ENCODE data around the gene APEH. TPM values are rescaled to one million over a fixed set of nuclear protein-coding genes. Genes with fewer than 3 reads are reported as not detected.

The APEH gene
- polyA plus RNA-seq, 3 donors: 66.1 to 105 (median 92.6) TPM

DNA sequence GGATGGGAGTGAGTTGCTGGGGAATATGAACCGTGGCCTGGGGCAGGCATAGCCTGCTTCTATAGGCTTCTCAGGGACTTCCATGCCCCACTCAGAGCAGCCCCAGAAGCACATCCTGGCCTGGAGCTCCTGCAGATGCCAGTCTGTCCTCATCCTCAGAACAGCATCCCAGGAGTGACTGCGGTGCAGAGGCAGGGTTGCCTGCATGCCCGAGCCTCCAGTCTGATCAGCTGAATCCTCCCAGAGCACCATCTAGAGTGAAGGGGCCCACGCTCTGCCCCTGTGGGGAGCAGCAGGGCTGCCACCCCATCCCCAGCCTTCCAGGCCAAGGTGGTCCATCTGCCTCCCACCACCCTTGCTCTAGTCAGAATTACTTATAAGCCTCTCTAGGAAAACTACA is 44.7 kb upstream of the APEH start:
- no peak overlapping the region for H3K9ac ChIP-seq (ENCODE audit: insufficient read depth, low read length, poor library complexity, severe bottlenecking)
- no peaks in the 10 kb centered on the region for H3K36me3 ChIP-seq (replicated peaks in 1 of 2; ENCODE audit: control insufficient read depth in 1 of 2, insufficient read depth in 2 of 2, low read length in 2 of 2)
- WGBS (ENCODE audit: insufficient coverage): 96% methylated on average over 4 of the region's 4 CpGs
- Mint-ChIP-seq H3K36me3 (no peaks in the 10 kb centered on the region), H3K27ac (no peak overlapping the region), H3K4me3 (no peak overlapping the region), H3K27me3 (ENCODE audit: low read depth in 3 of 3) (peaks cover 4 to 11% (median 9%) of the 10 kb centered on the region in 3 donors), H3K9me3 (peaks cover 13 to 20% (median 17%) of the 10 kb centered on the region in 7 donors), H3K4me1 (no peaks in the 10 kb centered on the region)
- H4K20me1 ChIP-seq (ENCODE audit: insufficient read depth, low read length): no peaks in the 10 kb centered on the region
- no peak overlapping the region for H2AFZ ChIP-seq (ENCODE audit: insufficient read depth, low read depth, low read length, poor library complexity, severe bottlenecking)
- no peak overlapping the region for H3K4me2 ChIP-seq (replicated peaks; ENCODE audit: extremely low read depth, low read length, poor library complexity, severe bottlenecking)
- intact Hi-C loops (cut with micrococcal nuclease): no loop called here
- no peak overlapping the region for H3K4me3 ChIP-seq (replicated peaks in 1 of 3; ENCODE audit: low read depth in 2 of 3, low read length in 3 of 3)
- no peak for DNase-seq
- H3K27me3 ChIP-seq (ENCODE audit: control insufficient read depth in 2 of 2, insufficient read depth in 2 of 2, low read length in 2 of 2): no peaks in the 10 kb centered on the region
- peaks cover 15 to 16% of the 10 kb centered on the region in 2 donors for H3K9me3 ChIP-seq (replicated peaks in 1 of 2; ENCODE audit: control insufficient read depth in 1 of 2, insufficient read depth in 1 of 2, low read length in 2 of 2)
- no peaks in the 10 kb centered on the region for H3K79me2 ChIP-seq (ENCODE audit: insufficient read depth, low read length)
- H3K27ac ChIP-seq (ENCODE audit: low read depth in 1 of 2, low read length in 2 of 2): no peak overlapping the region
- no peaks in the 10 kb centered on the region for H3K4me1 ChIP-seq (ENCODE audit: control insufficient read depth in 1 of 2, insufficient read depth in 2 of 2, low read length in 2 of 2)
- TF ChIP-seq, protein P1, sequence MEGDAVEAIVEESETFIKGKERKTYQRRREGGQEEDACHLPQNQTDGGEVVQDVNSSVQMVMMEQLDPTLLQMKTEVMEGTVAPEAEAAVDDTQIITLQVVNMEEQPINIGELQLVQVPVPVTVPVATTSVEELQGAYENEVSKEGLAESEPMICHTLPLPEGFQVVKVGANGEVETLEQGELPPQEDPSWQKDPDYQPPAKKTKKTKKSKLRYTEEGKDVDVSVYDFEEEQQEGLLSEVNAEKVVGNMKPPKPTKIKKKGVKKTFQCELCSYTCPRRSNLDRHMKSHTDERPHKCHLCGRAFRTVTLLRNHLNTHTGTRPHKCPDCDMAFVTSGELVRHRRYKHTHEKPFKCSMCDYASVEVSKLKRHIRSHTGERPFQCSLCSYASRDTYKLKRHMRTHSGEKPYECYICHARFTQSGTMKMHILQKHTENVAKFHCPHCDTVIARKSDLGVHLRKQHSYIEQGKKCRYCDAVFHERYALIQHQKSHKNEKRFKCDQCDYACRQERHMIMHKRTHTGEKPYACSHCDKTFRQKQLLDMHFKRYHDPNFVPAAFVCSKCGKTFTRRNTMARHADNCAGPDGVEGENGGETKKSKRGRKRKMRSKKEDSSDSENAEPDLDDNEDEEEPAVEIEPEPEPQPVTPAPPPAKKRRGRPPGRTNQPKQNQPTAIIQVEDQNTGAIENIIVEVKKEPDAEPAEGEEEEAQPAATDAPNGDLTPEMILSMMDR (IDR thresholded peaks at IDR 0.05): no peak

DNA sequence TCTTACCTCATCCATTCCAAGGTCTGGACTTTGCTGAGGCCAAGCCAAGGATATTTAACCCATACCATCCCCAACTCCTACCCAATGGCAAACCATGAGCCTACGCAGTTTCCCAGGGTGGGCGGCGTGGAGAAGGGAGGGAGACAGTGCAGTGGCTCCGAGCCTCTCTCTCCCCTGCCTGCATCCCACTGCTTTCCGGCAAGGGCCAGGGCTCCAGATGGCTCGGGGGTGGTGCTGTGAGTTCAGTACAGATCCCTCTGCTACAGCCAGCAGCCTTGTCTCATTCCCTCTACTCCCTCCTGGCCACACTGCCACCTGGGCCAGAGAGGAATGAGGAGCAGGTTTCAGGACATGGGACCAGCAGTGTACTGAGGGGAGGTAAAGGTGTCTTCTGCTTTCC is 44.3 kb upstream of the APEH start:
- Histone ChIP-seq H3K9me3 (replicated peaks in 1 of 2; ENCODE audit: control insufficient read depth in 1 of 2, insufficient read depth in 1 of 2, low read length in 2 of 2) (peaks cover 15 to 16% of the 10 kb centered on the region in 2 donors), H3K4me1 (ENCODE audit: control insufficient read depth in 1 of 2, insufficient read depth in 2 of 2, low read length in 2 of 2) (no peaks in the 10 kb centered on the region), H3K36me3 (replicated peaks in 1 of 2; ENCODE audit: control insufficient read depth in 1 of 2, insufficient read depth in 2 of 2, low read length in 2 of 2) (no peaks in the 10 kb centered on the region), H3K9ac (ENCODE audit: insufficient read depth, low read length, poor library complexity, severe bottlenecking) (no peak overlapping the region), H3K4me2 (replicated peaks; ENCODE audit: extremely low read depth, low read length, poor library complexity, severe bottlenecking) (no peak overlapping the region), H3K79me2 (ENCODE audit: insufficient read depth, low read length) (no peaks in the 10 kb centered on the region), H3K4me3 (replicated peaks in 1 of 3; ENCODE audit: low read depth in 2 of 3, low read length in 3 of 3) (no peak overlapping the region), H3K27ac (ENCODE audit: low read depth in 1 of 2, low read length in 2 of 2) (no peak overlapping the region), H2AFZ (ENCODE audit: insufficient read depth, low read depth, low read length, poor library complexity, severe bottlenecking) (no peak overlapping the region), H3K27me3 (ENCODE audit: control insufficient read depth in 2 of 2, insufficient read depth in 2 of 2, low read length in 2 of 2) (no peaks in the 10 kb centered on the region), H4K20me1 (ENCODE audit: insufficient read depth, low read length) (no peaks in the 10 kb centered on the region)
- Mint-ChIP-seq H3K4me3 (no peak overlapping the region), H3K9me3 (peaks cover 13 to 20% (median 17%) of the 10 kb centered on the region in 7 donors), H3K27me3 (ENCODE audit: low read depth in 3 of 3) (peaks cover 4 to 12% (median 9%) of the 10 kb centered on the region in 3 donors), H3K4me1 (no peaks in the 10 kb centered on the region), H3K27ac (no peak overlapping the region), H3K36me3 (no peaks in the 10 kb centered on the region)
- DNase-seq: no peak
- intact Hi-C loops (cut with micrococcal nuclease): no loop called here
- WGBS (ENCODE audit: insufficient coverage): no CpG with 5 or more reads among the region's 6 CpGs
- TF ChIP-seq, protein P1 (IDR thresholded peaks at IDR 0.05): no peak

All from CD14-positive monocyte (primary cell).